DMS53 treated with DMSO at 0.1 percent for 48 hours (cell line): ENCODE measurements around the gene AGXT2.
A peak's percentile ranks its signal among the peaks of the same experiment; 100 is the strongest.
"Not testable (repeated sequence)": the region's sequence is repeated elsewhere in the genome, so short reads cannot be mapped to it uniquely, and the experiment has no call there.

Source experiments
- DNase-seq: peaks from one replicate; lab custom pipeline; 2025; ENCODE audit not compliant: unreplicated experiment; lab: John Stamatoyannopoulos, UW

The AGXT2 gene

GRCh38 chr5:35056686-35057085, 8.9 kb upstream of the AGXT2 start:
- no peak for DNase-seq

- DNase-seq = no peak
Measured at GRCh38 chr5:35052838-35053237, 5.1 kb upstream of the AGXT2 start.

DNA sequence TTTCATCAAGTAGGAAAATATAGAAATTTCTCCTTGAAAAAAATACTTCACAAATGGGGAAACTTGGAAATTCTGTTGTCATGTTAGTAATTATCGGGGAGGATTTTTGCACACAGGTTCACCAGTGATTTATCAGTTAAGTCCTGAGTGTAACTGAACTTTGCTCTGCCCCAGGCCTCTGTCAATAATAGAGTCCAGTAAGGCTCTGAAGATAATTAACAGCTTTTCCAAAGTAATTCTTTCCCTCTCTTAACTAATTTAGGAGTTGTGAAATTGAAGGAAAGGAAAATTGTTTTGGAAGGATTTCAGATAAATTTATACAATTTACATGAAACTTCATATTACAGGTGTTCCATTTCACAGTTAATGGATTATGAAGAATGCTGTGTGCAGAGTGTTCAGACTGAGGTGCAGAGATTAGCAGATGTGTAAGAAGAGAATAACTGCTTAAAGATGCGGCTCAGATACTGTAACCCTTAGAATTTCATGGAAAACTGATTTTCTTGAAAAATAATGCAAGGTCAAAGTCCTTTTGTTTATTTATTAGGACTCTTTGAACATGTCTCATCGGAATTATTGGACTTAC, 2.9 kb upstream of the AGXT2 start:
- DNase-seq = no peak

- DNase-seq = no peak
Measured at GRCh38 chr5:35048910-35049309, 1.2 kb upstream of the AGXT2 start.

DNA sequence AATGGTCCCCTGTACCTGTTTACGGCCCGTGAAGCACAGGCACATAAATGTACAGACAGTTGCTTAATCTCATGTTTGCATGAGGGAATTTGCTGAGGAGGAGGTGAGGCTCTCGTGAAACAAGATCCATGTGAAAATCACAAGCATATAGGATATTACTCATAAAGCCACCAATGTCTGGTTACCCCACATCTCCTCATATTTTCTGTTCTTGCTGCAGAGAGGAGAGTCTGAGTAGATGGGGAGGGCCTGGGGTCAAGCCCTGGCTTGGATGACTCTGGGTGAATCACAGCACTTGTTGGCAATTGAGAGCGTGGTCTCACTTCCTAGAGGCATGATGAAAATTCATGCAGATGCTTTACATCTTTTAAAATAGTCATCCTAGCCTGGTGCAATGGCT, 975 bp downstream of the AGXT2 start:
- DNase-seq = no peak

DNA sequence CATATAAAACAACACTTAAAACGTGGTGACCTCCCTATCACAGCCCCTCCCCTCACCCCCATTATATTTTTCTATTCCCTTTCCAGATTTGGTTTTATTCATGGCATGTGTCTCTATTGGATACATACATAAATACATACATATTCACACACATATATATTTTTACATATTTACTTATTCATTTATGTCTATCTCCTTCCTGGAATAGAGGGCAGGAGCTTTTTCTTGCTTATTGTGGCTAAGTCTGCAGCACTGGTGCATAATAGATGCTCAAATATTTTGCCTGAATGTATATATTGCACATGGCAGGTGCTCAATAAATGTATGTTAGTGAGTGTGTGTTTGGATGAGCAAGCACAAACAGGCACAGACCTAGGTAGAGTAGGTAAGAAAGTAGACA, 2.5 kb downstream of the AGXT2 start:
- no peak for DNase-seq

DNA sequence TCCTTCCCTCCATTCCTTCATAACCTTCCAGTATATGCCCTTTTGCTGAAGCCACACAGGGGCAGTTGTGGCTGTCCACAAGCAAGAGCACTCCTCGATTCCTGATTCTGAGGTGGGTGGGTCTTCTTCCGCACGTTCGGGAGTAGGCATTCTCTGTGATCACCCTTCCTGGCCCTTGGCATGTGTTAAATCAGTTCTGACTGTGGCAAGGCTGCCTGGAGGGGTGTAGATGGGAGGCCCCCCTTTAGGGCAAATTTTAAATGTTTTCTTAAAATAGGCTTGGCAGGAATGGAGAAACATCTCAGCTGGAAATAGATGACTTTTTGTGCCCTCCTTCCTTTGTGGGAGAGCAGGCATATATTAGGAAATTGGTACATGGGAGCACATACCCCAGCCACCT, 3.1 kb downstream of the AGXT2 start:
- DNase-seq = no peak

- DNase-seq = no peak
Measured at GRCh38 chr5:35042781-35043180, 5.0 kb downstream of the AGXT2 start.

DNA sequence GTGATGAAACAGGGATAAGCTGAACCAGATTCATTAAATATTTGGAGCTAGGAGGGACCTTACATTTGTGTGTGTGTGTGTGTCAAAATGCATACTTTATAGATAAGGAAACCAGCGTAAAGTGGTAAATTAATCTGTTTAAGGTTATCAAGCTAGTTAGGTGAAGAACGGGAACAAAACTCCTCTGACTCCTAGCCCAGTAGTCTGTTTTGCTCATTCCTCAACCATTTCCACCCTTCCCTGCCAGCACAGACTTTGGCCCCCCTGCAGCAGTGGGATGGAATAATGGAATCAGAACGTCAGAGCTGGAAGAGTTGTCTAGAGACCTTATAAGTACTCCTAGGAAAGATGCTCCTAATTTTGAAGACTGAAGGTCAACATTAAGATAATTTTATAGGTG, 6.5 kb downstream of the AGXT2 start:
- no peak for DNase-seq

DNA sequence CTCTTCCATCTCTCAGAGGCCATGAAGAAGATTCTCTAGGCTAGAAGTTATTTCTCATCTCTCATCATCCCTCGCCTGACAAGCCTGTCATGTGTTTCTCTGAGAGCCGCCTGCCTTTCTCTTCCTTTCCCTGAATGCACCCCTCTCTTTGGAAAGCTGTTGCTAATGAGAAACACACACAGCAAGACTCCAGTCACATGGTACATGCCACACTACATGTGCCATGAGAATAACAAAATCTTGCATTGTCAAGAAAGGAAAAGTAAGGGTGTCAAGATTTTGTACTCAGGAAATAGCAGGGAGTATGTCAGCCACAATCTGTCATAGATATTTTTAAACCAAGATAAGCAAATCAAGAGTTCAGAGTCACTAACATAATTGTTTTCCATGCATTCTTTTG, 8.9 kb downstream of the AGXT2 start:
- DNase-seq = no peak

GRCh38 chr5:35036536-35036935, 11.2 kb downstream of the AGXT2 start:
- DNase-seq = no peak

GRCh38 chr5:35035929-35036328, 11.8 kb downstream of the AGXT2 start:
- DNase-seq = not testable (repeated sequence)

- no peak for DNase-seq
Measured at GRCh38 chr5:35035271-35035670, 12.5 kb downstream of the AGXT2 start.

GRCh38 chr5:35032356-35032755, 15.4 kb downstream of the AGXT2 start:
- no peak for DNase-seq

- no peak for DNase-seq
Measured at GRCh38 chr5:35031276-35031675, 16.5 kb downstream of the AGXT2 start.

DNA sequence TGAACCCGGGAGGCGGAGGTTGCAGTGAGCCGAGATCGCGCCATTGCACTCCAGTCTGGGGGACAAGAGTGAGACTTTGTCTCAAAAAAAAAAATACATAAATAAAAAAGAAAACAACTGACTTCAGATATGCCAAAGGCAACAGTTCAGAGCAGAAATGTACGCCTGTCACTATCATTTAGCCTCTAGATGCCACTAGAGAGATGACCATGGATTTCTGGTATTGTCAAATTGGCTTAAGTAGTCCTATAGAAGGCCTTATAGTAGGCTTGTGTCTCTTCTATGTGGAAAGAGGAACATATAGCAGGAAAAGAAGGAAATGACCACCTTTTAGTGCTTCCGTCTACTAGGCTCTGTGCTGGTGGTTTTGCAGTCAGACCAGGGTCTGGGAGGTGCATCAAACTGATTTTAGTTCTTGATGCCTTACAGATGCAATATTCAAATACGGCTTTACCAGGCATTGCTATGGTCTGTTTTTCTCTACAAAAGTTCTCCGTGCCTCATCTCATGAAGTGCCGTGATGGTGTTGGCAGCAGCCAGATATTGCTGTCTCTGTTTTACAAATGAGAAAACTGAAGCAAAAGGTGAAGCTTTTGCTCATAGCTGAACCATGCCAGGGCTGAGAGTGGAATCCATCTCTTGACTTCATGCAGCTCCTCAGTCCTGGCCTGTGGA, 17.2 kb downstream of the AGXT2 start:
- peak; percentile 4 for DNase-seq

- no peak for DNase-seq
Measured at GRCh38 chr5:35029333-35029732, 18.4 kb downstream of the AGXT2 start.

GRCh38 chr5:35026941-35027340, 20.8 kb downstream of the AGXT2 start:
- no peak for DNase-seq

- DNase-seq = no peak
Measured at GRCh38 chr5:35026280-35026840, 21.4 kb downstream of the AGXT2 start.

- DNase-seq = no peak
Measured at GRCh38 chr5:35024911-35025510, 22.7 kb downstream of the AGXT2 start.

DNA sequence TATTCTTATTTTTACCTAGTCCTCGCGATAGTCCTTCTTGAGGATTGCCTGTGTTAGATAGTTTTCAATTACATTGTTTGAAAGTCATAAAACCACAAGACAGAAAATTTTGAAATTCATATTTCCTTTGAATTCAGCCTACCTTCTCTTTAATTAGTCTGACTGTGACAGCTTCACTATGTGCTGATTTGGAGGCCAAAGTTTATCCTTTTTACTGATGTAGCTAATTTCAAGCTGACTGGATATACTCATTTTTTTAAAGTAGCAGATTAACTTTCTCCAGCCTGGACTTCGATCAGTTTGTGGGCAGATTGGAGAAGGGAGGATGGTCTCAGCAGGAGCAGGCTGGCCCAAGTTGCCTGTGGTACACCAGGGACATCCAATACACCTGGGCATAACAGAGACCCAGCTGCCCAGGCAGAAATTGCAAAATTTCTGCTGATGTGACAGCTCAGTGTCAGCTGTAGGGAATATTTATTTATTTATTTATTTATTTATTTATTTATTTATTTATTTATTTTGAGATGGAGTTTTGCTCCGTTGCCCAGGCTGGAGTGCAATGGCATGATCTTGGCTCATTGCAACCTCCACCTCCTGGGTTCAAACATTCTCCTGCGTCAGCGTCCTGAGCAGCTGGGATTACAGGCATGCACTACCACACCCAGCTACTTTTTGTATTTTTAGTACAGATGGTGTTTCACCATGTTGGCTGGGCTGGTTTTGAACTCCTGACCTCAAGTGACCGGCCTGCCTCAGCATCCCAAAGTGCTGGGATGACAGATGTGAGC, 24.2 kb downstream of the AGXT2 start:
- no peak for DNase-seq
